Putamen (tissue), 1 donor: ENCODE results near the gene CELF2.
"Not testable (repeated sequence)": the region's sequence is repeated elsewhere in the genome, so short reads cannot be mapped to it uniquely, and the experiment has no call there.

Experiments used
- DNase-seq: peaks from one replicate; pipeline ENCODE4 v3.0.0-alpha.2; 2016; ENCODE audit warnings: low spot score

CELF2 gene

DNA sequence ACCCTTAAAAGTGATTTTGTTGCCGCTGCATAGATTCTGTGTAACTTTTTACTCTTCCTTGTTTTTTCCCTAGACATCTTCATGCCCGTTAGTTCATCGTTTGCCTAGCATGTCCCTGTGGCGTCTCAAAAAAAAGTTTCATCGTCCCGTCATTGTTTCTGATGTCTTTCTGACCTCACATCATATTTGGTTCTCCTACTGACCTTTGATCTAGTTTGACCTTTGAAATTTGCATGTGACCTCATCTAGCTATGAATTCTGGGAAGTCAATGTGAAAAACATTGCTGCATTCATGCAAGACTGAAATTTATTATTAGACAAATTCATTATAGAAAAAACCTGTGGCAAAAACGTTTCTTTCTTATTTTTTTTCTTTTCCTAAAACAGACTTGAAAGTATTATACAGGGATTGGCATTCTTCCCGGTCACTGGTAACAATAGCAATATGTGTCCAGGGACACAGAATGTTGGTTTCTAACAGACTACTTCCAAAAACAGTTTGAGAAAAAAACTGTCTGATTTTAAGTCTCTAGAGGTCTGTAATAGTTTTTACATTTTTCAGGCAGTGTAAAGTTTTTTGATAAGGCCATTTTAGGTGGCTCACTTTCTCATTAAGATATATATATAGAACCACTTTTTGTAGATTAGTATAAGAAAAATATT lies 312.8 kb downstream of the CELF2 start:
- no peak for DNase-seq

DNA sequence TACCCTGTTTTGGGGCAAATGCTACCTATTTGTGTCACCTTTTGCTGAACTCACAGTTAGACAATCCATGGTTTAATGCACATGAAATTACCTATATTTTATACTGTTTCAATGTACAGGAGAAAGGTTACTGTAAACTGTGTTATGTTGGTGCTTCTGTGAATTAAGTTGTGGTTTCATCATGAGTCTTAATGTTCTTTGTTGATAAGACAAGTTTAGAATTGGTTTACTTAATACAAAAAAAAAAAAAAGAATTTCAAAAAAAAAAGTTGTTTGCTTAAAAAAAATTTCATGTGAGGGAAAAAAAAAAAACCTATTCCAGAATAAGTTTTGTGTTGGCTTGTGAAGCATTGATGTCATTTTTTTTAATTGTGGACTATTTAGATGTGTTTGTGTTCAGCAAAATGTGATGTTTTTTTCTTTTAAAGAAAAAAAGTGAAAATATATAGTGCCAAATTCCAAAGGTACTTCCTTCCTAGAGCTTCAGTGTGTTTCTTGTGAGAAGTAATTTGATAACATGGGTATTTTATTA lies 313.4 kb downstream of the CELF2 start:
- DNase-seq = no peak

DNA sequence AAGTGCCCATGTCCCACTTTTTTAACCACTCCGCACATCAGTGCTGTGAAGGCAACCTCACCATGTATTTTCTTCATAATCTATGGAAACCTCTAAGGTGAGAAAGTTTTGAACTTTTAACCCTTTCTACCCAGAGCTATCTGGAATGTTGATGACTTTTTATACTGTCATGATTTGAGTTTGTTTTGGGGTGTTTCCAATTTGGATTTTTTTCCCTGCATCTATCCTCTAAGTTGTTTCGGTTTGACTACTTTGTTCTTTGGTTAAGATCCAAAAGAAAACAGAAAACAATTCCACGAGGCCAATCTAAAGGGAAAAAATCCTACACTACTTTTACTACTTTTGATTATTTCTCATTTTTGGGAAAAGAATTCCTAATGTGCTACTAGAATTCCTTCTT lies 314.1 kb downstream of the CELF2 start:
- no peak for DNase-seq

DNA sequence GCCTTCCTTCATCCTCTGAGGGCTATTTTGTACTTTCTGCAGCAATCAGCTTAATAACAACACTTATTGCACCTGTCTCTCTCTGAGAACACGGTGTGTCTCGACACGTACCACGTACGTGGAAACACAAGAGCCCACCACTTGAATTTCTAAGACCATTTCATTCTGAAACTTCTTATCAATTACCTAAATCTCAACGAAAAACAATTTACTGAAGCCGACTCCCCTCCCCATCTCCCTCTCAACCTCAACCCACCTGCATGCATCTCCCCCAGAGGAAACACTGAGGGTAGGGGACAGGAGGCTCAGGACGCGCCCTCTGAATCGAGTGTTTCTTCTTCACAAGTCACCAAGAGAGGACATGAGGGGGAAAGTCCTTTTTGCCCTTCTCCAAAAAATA lies 315.2 kb downstream of the CELF2 start:
- DNase-seq = no peak

DNA sequence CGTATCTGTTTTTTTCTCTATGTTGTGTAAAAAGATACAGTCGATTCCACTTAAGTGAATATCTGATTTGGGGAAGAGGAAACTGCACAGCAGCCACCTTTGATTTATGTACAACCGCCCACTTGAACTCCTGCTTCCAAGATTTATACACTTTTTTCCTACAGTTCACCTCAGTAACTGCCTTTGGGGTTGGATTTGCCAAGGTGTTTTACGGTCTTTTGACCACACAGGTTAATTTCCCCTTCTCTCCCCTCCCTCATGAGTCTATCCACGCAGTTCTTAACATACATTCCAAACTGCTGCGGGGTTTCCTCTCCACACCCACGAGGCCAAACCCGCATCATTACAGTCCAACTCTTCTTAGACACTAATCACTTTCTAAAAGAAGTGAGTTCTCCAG lies 316.8 kb downstream of the CELF2 start:
- no peak for DNase-seq

DNA sequence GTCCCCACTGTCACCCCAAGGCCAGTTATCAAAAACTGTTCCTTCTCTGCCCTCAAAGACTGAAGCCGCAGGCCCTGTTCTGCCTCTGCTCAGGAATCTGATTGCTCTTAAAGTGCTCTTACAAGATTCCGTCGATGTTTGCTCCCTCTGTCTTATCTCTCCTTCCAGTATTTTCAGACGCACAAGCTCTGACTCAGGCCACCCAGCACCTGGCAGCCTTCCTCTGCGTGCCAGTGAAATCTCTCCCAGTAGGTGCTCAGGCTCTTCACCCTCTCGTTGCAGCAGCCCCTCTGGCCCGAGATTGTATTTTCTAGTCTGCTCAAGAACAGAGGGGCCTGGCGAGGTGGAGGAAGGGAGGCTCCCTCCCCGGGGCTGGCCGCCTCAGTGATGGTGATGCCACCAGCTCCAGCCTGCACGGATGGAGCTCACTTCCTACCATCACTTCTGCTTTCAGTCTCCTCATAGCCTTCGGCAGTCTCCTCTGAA lies 317.5 kb downstream of the CELF2 start:
- no peak for DNase-seq

DNA sequence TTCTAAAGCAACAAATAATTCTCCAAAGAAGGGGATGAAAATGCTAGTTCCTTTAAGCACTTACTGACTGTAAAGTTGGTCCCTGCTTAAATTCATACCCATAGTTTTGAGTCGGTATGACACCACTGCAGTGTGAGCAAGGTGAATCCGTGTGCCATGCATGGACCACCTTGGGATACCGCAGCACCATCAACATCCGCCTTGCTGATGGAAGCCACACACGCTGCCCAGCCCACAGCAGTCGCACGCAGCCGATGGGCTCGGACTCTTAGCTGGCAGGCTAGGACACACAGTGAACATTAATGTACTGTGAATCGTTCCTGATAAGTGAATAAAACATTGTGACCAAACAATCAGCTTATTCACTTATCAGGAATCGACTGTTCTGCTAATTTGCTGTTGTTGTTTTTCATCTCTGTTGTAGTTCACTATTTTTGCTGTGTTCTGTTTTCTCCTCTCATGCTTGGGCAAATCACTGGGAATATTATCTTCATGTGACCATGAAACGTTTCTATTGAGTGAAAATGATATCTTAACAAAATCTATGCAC lies 318.3 kb downstream of the CELF2 start:
- no peak for DNase-seq

DNA sequence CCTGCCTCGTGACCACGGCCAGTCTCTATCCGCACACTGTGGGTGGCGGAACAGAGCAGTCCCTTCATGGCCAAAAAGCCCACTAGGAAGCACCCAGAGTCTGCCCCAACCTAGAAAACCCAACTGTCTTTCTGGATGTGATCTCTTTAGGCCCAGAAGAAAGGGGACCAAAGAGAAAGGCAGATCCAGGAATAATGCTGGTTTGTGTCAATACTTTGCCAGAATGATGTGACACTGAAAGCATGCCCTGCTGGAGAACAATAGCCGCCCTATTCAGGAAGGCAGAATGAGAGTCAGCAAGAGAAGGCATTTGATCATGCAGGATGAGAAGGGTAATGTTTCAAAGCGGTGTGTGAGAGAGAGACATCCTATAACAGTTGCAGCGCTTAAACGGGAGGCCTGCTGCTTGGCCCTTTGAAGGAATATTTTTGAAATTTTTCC lies 319.1 kb downstream of the CELF2 start:
- peak; percentile 80 for DNase-seq

DNA sequence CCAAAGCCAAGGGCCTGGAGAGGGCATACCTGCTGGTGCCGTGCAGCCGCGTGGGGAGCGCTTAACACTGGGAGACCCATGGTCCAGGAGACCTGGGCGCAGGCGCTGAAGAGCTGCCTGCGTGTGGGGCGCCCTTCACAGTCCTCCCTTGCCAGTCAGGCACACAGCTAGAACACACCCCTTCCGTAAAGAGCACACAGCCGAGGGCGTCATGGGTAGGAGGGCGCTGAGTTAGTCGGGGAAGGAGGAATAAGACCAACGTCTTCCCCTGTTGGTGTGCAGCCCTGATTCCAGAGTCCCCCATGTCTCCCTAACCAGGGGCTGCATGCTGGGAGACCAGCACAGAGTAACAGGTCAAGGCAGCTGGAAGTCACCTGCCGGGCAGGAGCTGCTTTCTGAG lies 319.8 kb downstream of the CELF2 start:
- peak; percentile 79 for DNase-seq

DNA sequence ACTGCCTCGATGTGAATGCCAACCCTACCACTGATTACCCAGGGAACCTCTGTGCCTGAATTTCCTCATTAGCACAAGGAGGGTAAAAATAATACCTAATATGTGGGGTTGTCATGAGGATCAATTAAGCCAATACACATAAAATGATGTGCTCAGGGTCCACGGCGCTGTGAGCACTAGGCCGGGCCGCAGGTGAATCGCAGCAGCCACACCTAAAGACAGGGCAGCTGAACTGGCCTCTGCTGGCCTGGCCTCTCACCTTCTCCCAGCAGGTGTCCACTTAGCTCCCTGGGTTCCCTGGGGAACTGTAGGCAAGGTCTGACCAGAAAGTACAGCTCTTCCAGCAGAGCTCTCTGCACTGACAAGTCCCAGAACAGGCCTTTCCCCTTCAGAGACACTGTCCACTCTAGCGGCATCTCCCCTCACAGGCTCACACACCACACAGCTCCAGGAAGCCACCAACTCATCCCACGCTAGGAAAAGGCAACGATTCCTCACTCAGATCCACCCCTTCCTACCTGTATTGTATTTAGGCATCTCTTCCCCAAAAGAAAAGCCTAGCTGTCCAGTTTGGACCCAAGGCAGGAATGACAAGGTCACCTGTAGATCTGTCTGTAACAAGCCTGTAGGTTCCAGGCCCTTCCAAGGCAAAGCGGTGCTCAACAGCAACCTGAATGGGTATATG lies 320.6 kb downstream of the CELF2 start:
- no peak for DNase-seq

DNA sequence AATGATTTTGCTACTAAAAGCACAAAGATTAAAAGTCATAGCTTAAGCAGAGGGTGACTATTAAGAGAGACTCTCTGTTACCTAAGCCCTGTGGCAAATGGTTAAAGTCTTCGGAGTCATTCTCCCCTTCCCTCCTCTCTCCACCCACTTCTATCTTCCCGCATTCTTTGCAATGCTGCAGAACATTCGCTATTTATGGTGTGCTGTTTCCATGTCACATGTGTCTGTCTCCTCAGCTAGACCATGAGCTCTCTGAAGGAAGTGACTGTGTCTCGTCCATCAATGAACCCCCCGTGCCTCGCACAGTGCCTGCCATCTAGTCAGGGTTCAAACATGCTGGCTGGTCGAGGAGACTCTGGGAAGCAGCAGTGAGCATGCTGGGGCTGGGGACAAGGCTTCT lies 321.3 kb downstream of the CELF2 start:
- DNase-seq = peak; percentile 59

DNA sequence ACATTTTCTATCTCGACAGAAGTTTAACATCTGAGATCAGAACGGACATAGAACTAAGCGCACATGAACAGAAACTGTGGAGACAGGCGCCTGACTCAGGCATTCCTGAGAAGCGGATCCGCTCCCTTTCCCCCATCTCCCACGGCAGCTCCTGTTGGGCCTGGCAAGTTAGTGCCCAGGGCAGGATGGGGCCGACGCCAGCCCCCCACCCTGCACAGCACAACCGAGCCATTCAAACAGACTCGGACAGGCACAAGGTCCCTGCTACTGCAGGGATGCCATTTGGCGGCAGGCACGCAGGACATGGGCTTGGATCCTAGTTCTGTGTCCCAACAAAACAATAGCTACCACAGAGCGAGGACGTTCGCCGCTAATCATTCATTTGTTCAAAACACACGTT lies 322.0 kb downstream of the CELF2 start:
- no peak for DNase-seq

DNA sequence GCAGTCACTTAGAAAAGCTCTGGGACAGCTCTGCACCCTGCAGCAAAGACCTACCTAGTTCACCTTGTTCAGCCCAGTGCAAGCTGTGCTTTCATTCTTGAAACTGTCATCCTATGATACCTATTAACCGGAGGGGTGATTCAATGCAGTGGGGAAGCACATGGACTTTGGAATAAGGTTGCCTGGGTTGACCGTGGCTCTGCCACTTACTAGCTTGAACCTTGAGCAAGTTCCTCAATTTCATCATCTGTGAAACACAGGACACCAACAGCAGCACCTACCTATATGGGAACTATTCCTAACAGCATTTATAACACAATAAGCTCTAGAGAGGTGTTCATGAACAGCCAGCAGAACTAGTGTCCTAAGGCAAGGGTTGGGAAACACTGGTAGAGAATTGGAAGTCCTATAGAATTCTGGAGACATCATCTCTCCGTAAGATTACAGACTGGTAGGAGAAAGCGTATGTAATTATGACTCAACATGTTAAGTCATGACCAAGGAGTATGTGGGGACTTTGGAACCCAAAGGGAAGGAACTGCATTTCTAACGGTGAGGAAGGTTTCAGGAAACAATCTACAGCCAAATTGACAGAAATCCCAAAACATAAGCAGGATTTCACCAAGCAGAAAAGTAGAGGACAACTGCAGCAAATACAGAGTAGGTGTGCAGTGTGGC lies 323.8 kb downstream of the CELF2 start:
- DNase-seq = no peak

DNA sequence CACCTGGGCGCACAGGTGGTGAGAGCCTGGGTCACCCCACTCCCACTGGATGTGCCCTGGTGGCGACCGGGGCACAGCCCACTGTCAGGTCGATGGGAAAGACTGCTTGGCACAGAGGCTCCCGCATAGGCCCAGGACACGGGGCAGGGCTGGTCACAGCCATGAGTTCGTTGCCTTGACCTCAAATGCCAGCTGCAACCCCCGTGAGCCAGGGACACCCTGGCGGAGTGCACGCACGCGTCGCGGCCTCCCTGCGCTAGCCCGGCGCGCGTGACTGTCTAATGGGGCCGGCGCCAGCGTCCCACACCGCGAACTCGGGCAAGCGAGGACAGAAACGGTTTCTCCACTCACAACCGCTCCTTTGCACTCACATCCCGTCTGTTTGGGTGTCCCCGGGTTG lies 326.4 kb downstream of the CELF2 start:
- no peak for DNase-seq

DNA sequence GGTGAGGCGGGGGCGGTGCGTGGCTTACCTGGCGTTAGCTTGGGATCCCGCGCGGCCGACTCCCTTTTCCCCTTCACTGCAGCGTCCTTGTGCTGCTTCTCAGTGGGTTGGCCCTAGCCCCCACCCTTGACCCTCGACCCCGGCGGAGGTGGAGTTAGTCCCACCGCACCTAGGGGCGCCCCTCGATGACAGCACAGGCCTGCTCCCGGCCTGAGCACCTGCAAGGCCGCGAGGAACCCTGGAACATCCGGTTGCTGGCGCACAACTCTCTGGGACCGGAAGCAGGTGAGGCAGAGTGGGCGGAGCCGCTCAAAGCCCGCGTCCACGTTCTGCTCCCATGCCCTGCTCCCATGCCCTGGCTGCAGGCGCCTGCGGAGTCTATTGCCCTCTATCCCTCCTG lies 326.9 kb downstream of the CELF2 start:
- DNase-seq = no peak

DNA sequence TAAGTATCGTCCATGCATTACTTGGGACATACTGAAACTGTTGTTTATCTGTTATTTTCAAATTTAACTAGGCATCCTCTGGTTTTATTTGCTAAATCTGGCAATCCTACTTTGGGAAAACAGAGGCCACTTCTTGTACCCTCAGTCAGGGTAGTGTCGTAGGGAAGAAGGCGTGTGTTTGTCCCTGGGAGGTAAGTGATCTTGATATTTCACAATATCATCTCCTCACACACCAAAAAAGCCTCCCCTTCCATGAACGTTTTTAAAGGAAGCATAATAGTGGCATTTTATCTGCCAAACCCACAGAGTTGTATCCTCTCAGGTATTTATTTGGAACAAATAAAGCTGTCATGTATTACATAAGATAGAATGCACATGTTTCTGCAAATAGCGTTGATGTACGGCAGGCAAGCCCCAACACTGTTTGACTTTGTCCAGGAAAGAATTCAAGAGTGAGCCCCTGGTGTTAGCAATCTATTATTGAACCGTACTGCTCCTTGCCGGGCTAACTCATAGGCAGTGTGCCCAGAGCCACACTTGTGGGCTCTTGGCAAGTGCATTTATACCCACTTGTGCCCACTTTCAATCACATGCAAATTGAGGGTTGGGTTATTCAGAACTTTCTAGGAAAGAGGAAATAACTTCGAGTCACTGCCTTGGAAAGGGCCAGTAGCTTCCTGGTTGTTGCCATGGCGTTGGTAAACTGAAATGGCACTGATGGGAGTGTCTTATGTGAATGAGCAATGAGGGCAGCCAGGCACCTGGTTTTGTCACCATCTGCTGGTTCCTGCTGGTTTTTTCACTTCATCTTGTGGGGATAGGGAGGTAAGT lies 327.8 kb downstream of the CELF2 start:
- DNase-seq = no peak

DNA sequence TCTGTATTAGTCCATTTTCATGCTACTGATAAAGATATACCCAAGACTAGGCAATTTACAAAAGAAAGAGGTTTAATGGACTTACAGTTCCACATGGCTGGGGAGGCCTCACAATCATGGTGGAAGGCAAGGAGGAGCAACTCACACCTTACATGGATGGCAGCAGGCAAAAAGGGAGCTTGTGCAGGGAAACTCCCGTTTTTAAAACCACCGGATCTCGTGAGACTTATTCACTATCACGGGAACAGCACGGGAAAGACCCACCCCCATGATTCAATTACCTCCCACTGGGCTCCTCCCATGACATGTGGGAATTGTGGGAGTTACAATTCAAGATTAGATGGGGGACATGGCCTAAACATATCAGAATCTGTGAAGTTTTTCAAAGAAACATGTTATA lies 329.9 kb downstream of the CELF2 start:
- DNase-seq = not testable (repeated sequence)

DNA sequence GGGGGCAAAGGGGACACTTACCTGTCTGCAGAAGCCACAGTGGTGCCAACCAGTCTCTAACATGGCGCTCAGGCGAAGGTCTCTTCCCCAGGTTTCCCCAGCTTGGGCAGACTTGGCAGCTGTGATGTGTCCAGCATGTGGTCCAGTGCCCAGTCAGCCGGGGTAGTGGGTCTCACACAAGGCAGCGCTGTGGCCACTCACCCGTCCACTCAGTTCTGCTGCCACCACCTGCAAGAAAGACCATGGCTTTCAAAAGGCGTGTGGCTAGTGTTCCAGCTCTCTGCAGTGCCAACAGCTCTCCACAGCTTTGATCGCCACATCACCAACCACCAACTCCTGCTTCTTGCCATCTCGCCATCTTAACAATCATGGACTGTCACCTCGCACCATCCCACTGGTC lies 334.1 kb downstream of the CELF2 start:
- DNase-seq = no peak

DNA sequence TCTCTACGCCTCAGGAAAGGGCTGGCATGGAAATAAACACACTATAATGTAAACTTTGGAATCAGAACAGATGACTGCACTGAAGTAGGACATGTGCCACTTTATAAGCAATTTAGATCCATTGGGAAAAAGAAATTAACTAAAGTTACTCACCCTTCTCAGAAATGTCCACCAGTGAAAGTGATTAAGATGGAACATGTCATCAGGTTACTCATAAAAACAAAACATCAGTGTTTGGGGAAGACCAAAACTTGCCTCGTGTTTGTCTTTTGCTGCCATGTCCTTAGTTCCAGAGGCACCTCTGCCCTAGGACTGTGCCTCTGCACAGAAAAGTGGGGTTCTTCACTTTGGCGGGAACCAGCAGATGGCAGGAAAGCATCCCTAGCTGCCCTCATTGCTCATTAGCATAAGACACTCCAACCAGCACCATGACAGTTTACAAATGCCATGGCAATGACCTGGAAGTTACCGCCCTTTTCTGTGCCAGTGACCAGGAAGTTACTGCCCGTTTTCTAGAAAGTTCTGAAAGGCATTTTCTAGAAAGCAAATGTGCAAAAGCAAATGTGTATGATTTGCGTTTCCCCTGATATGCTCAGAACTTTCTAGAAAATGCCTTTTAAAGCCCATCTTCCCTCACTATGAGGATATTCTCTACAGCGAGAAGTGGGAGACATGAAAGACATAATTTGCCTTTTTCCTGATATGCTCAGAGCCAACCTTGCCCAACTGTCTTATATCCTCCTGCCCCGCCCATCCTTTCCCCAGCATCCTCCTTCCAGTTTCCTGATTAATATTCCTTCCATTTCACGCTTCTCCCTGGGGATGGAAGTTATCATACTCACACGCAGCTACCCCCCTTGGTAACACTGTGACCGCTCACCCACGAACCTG lies 335.6 kb downstream of the CELF2 start:
- no peak for DNase-seq

DNA sequence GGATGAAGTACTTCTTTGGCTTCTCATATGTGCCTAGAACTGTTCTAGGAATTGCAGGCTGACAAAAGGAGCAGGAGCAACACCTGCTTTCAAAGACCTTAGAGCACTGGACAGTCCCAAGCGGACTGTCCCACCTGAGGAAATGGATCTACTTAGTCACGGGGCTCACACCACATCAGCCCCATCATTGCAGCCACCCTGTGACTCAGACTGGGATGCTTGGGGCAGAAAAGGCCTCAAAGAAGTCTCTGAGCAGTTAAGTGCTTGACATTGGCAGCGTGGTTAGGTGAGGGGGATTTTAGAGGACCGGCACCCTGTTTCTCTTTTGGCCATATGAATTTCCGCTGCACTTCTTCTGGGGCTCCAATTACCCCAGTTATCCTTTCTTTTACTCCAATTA lies 337.2 kb downstream of the CELF2 start:
- DNase-seq = no peak

DNA sequence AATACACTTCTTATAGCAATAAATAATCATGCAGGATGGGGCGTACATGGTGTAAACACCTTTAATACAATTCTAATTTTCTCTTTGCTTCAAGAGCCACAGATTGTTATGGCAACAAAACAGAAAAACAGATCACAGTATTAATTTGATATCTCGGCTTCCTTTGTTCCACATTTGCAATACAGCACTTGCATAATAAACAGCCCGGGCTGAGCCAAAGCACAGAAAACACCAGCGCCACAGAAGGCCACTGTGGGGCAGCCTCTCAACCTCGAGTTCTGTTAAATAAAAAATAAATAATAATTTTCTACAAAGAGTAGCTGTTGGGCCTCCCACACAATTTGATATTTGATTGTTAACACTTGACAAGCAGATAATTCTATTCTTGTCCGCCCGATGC lies 337.9 kb downstream of the CELF2 start:
- DNase-seq = no peak
